Esophagus muscularis mucosa (tissue), 3 donors: ENCODE data around the gene IKBKG.
"Not testable (repeated sequence)": the region's sequence is repeated elsewhere in the genome, so short reads cannot be mapped to it uniquely, and the experiment has no call there.

ENCODE experiments used
- CTCF ChIP-seq, 3 experiments: fragments of 200-600 bp in 2 of 3; fragments of 450-650 bp in 1 of 3; sonication (generic) in 2 of 3; IDR thresholded peaks; one replicate each; pipeline ENCODE4 v1.5.1; 2017 to 2019; ENCODE audit warnings: antibody characterized with exemption in 3 of 3, mild to moderate bottlenecking in 2 of 3, moderate library complexity in 1 of 3
- POLR2A ChIP-seq: fragments of 450-650 bp; IDR thresholded peaks from one replicate; pipeline ENCODE4 v1.6.1; 2017; ENCODE audit warnings: antibody characterized with exemption, moderate library complexity, mild to moderate bottlenecking, low read depth
- POLR2AphosphoS5 ChIP-seq, 2 donors: sonication (generic); formaldehyde crosslinking; IDR thresholded peaks; one replicate each; pipeline ENCODE4 v1.6.1; 2017; ENCODE audit warnings: antibody characterized with exemption in 2 of 2

DNA sequence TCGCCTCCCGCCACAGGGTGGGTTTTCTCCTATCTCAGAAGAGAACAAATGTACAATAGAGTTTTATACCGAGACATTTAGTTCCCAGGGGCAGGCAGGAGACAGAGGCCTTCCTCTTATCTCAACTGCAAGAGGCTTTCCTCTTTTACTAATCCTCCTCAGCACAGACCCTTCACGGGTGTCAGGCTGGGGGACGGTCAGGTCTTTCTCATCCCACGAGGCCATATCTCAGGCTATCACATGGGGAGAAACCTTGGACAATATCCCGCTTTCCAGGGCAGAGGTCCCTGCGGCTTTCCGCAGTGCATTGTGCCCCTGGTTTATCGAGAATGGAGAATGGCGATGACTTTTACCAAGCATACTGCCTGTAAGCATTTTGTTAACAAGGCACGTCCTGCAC, 61.4 kb downstream of the IKBKG start:
- not testable (repeated sequence) for TF ChIP-seq CTCF (IDR thresholded peaks at IDR 0.05); POLR2A; POLR2AphosphoS5 (IDR thresholded peaks at IDR 0.05)
